Neural cell (in vitro differentiated cells): ENCODE results near the gene COL24A1. TPM values are rescaled to one million over a fixed set of nuclear protein-coding genes. Genes with fewer than 3 reads are reported as not detected.

Source experiments
- H2AFZ ChIP-seq: fragments of 200-600, 300-800 bp; sonication (generic), shearing (Covaris generic); 2 replicates; pipeline ENCODE4 v1.6.0; 2014; ENCODE audit warnings: low read depth, mild to moderate bottlenecking, antibody characterized with exemption, low read length, moderate library complexity
- H3F3A ChIP-seq: fragments of 200-600 bp; shearing (Covaris generic); 2 replicates; pipeline ENCODE4 v1.6.1; 2016; ENCODE audit warnings: mild to moderate bottlenecking, moderate library complexity, mixed read lengths, antibody characterized with exemption, low read length; ENCODE audit not compliant: insufficient read depth, poor library complexity, severe bottlenecking
- H3K27ac ChIP-seq: fragments of 200-600, 300-800 bp; sonication (generic), shearing (Covaris generic); 2 replicates; pipeline ENCODE4 v1.5.1; 2014; ENCODE audit warnings: mild to moderate bottlenecking, low read length, moderate library complexity
- H3K27me3 ChIP-seq: fragments of 300-800, 200-600 bp; sonication (generic), shearing (Covaris generic); 2 replicates; pipeline ENCODE4 v1.6.0; 2014; ENCODE audit warnings: mild to moderate bottlenecking, low read depth, low read length, moderate library complexity; ENCODE audit not compliant: insufficient read depth
- H3K36me3 ChIP-seq: fragments of 300-800, 200-600 bp; sonication (generic), shearing (Covaris generic); 2 replicates; pipeline ENCODE4 v1.5.1; 2014; ENCODE audit warnings: mild to moderate bottlenecking, antibody characterized with exemption, low read length, moderate library complexity; ENCODE audit not compliant: insufficient read depth
- H3K4me2 ChIP-seq: fragments of 300-800, 200-600 bp; sonication (generic), shearing (Covaris generic); 2 replicates; pipeline ENCODE4 v1.6.0; 2014; ENCODE audit warnings: mild to moderate bottlenecking, low read length
- H3K4me3 ChIP-seq: fragments of 300-800, 200-600 bp; sonication (generic), shearing (Covaris generic); 2 replicates; pipeline ENCODE4 v1.5.1; 2014; ENCODE audit warnings: mild to moderate bottlenecking, low read length, moderate library complexity
- H3K79me2 ChIP-seq: fragments of 200-600 bp; shearing (Covaris generic); replicated peaks from 2 replicates; pipeline ENCODE4 v1.6.0; 2014; ENCODE audit warnings: mild to moderate bottlenecking, low read length, moderate library complexity; ENCODE audit not compliant: insufficient read depth
- H3K9ac ChIP-seq: fragments of 300-800, 200-600 bp; sonication (generic), shearing (Covaris generic); 2 replicates; pipeline ENCODE4 v1.6.1; 2016; ENCODE audit warnings: mild to moderate bottlenecking, low read length, mixed read lengths
- H3K9me2 ChIP-seq: fragments of 200-600 bp; shearing (Covaris generic); 2 replicates; pipeline ENCODE4 v1.6.1; 2016; ENCODE audit warnings: mild to moderate bottlenecking, low read length, mixed read lengths; ENCODE audit not compliant: insufficient read depth
- H3K9me3 ChIP-seq: fragments of 200-600, 300-800 bp; sonication (generic), shearing (Covaris generic); 2 replicates; pipeline ENCODE4 v1.6.1; 2016; ENCODE audit warnings: mild to moderate bottlenecking, mixed run types, low read length, moderate library complexity, mixed read lengths
- H4K20me1 ChIP-seq: fragments of 200-600 bp; shearing (Covaris generic); 2 replicates; pipeline ENCODE4 v1.6.1; 2016; ENCODE audit warnings: mild to moderate bottlenecking, mixed run types; ENCODE audit not compliant: insufficient read depth
- EP300 ChIP-seq: fragments of 450-650 bp; conservative IDR thresholded peaks from 2 replicates; pipeline ENCODE4 v1.6.1; 2014; ENCODE audit warnings: antibody characterized with exemption, mild to moderate bottlenecking, moderate library complexity; ENCODE audit not compliant: poor library complexity, severe bottlenecking
- EZH2 ChIP-seq: fragments of 200-600, 300-800 bp; shearing (Covaris generic), sonication (generic); IDR thresholded peaks from 2 replicates; pipeline ENCODE4 v1.6.1; 2014; ENCODE audit warnings: antibody characterized with exemption, low read length, borderline replicate concordance, mild to moderate bottlenecking; ENCODE audit not compliant: insufficient read depth, poor library complexity, severe bottlenecking
- MXI1 ChIP-seq: fragments of 450-650 bp; conservative IDR thresholded peaks from 2 replicates; pipeline ENCODE4 v1.6.1; 2014; ENCODE audit warnings: antibody characterized with exemption, mild to moderate bottlenecking; ENCODE audit not compliant: poor library complexity, severe bottlenecking
- POLR2AphosphoS5 ChIP-seq: IDR thresholded peaks from 2 replicates; pipeline ENCODE4 v1.6.1; 2012
- RAD21 ChIP-seq: fragments of 450-650 bp; conservative IDR thresholded peaks from 2 replicates; pipeline ENCODE4 v1.6.1; 2014; ENCODE audit warnings: antibody characterized with exemption, mild to moderate bottlenecking, moderate library complexity
- SMC3 ChIP-seq: fragments of 450-650 bp; conservative IDR thresholded peaks from 2 replicates; pipeline ENCODE4 v1.6.1; 2014; ENCODE audit warnings: antibody characterized with exemption, mild to moderate bottlenecking, moderate library complexity; ENCODE audit not compliant: poor library complexity
- TAF1 ChIP-seq: IDR thresholded peaks from 2 replicates; pipeline ENCODE4 v1.6.1; 2012; ENCODE audit warnings: low read depth
- polyA plus RNA-seq: library from polyadenylated mRNA; depleted of rRNA; stranded (reverse); fragments of >200 nt; gene quantifications from 2 replicates; pipeline ENCODE4 v1.2.3, GENCODE V29; 2014
- TF ChIP-seq, protein P1 (sequence below): IDR thresholded peaks from 2 replicates; pipeline ENCODE4 v1.6.1; 2012; ENCODE audit warnings: borderline replicate concordance
- TF ChIP-seq, protein P2 (sequence below): fragments of 450-650 bp; IDR thresholded peaks from 2 replicates; pipeline ENCODE4 v1.5.1; 2014; ENCODE audit warnings: antibody characterized with exemption, mild to moderate bottlenecking, moderate library complexity; ENCODE audit not compliant: poor library complexity, severe bottlenecking

The COL24A1 gene
- polyA plus RNA-seq, 1 donor from 2014 or later: 0.19 TPM

- no peak overlapping the region for H2AFZ ChIP-seq
- no peaks in the 10 kb centered on the region for H3K79me2 ChIP-seq
- no peak overlapping the region for H3K4me3 ChIP-seq
- H4K20me1 ChIP-seq: no peaks in the 10 kb centered on the region
- no peak overlapping the region for H3K9ac ChIP-seq
- H3K27ac ChIP-seq: no peak overlapping the region
- H3K27me3 ChIP-seq: no peaks in the 10 kb centered on the region
- no peaks in the 10 kb centered on the region for H3K36me3 ChIP-seq
- H3K9me2 ChIP-seq: no peaks in the 10 kb centered on the region
- peaks cover 3% of the 10 kb centered on the region for H3K9me3 ChIP-seq
- TF ChIP-seq EZH2 (no peak), MXI1 (no peak), RAD21 (no peak), TAF1 (no peak), EP300 (no peak), SMC3 (no peak), POLR2AphosphoS5 (no peak)
- TF ChIP-seq, protein P1, sequence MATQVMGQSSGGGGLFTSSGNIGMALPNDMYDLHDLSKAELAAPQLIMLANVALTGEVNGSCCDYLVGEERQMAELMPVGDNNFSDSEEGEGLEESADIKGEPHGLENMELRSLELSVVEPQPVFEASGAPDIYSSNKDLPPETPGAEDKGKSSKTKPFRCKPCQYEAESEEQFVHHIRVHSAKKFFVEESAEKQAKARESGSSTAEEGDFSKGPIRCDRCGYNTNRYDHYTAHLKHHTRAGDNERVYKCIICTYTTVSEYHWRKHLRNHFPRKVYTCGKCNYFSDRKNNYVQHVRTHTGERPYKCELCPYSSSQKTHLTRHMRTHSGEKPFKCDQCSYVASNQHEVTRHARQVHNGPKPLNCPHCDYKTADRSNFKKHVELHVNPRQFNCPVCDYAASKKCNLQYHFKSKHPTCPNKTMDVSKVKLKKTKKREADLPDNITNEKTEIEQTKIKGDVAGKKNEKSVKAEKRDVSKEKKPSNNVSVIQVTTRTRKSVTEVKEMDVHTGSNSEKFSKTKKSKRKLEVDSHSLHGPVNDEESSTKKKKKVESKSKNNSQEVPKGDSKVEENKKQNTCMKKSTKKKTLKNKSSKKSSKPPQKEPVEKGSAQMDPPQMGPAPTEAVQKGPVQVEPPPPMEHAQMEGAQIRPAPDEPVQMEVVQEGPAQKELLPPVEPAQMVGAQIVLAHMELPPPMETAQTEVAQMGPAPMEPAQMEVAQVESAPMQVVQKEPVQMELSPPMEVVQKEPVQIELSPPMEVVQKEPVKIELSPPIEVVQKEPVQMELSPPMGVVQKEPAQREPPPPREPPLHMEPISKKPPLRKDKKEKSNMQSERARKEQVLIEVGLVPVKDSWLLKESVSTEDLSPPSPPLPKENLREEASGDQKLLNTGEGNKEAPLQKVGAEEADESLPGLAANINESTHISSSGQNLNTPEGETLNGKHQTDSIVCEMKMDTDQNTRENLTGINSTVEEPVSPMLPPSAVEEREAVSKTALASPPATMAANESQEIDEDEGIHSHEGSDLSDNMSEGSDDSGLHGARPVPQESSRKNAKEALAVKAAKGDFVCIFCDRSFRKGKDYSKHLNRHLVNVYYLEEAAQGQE: no peak
- TF ChIP-seq, protein P2, sequence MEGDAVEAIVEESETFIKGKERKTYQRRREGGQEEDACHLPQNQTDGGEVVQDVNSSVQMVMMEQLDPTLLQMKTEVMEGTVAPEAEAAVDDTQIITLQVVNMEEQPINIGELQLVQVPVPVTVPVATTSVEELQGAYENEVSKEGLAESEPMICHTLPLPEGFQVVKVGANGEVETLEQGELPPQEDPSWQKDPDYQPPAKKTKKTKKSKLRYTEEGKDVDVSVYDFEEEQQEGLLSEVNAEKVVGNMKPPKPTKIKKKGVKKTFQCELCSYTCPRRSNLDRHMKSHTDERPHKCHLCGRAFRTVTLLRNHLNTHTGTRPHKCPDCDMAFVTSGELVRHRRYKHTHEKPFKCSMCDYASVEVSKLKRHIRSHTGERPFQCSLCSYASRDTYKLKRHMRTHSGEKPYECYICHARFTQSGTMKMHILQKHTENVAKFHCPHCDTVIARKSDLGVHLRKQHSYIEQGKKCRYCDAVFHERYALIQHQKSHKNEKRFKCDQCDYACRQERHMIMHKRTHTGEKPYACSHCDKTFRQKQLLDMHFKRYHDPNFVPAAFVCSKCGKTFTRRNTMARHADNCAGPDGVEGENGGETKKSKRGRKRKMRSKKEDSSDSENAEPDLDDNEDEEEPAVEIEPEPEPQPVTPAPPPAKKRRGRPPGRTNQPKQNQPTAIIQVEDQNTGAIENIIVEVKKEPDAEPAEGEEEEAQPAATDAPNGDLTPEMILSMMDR: no peak
- no peak overlapping the region for H3K4me2 ChIP-seq
- H3F3A ChIP-seq: no peaks in the 10 kb centered on the region
Measured at GRCh38 chr1:85756864-85757263, 399.7 kb downstream of the COL24A1 start.

GRCh38 chr1:85748120-85748519 is 408.5 kb downstream of the COL24A1 start:
- H3F3A ChIP-seq: no peaks in the 10 kb centered on the region
- H3K27me3 ChIP-seq: no peaks in the 10 kb centered on the region
- H3K27ac ChIP-seq: no peak overlapping the region

More at GRCh38 chr1:85748120-85748519, 408.5 kb downstream of the COL24A1 start:
- Histone ChIP-seq H3K36me3 (no peaks in the 10 kb centered on the region), H4K20me1 (no peaks in the 10 kb centered on the region), H3K4me2 (no peak overlapping the region), H3K9ac (no peak overlapping the region), H3K79me2 (no peaks in the 10 kb centered on the region), H3K9me3 (no peaks in the 10 kb centered on the region), H3K4me3 (no peak overlapping the region), H3K9me2 (no peaks in the 10 kb centered on the region), H2AFZ (no peak overlapping the region)
- no peak for TF ChIP-seq EP300
- TF ChIP-seq MXI1: no peak
- TF ChIP-seq POLR2AphosphoS5: no peak
- TF ChIP-seq, protein P2: no peak
- no peak for TF ChIP-seq SMC3
- TF ChIP-seq RAD21: no peak
- no peak for TF ChIP-seq TAF1
- TF ChIP-seq, protein P1: no peak
- TF ChIP-seq EZH2: no peak
